Left ventricle myocardium inferior (tissue), 1 donor: ENCODE measurements around the gene HMG20B. TPM values are rescaled to one million over a fixed set of nuclear protein-coding genes. Genes with fewer than 3 reads are reported as not detected.

ENCODE experiments used
- DNase-seq: peaks from one replicate; pipeline ENCODE4 v3.0.0-alpha.2; 2020
- H3K27ac ChIP-seq: fragments of 200-600 bp; replicated peaks from 2 replicates; pipeline ENCODE4 v1.8.0; 2021
- H3K27me3 ChIP-seq: fragments of 200-600 bp; 2 replicates; pipeline ENCODE4 v1.8.0; 2021; ENCODE audit warnings: low read depth
- H3K36me3 ChIP-seq: fragments of 200-600 bp; 2 replicates; pipeline ENCODE4 v1.8.0; 2021
- H3K4me1 ChIP-seq: fragments of 200-600 bp; 2 replicates; pipeline ENCODE4 v1.8.0; 2021
- H3K4me3 ChIP-seq: fragments of 200-600 bp; 2 replicates; pipeline ENCODE4 v1.8.0; 2021; ENCODE audit warnings: mild to moderate bottlenecking, moderate library complexity
- H3K9me3 ChIP-seq: fragments of 200-600 bp; replicated peaks from 2 replicates; pipeline ENCODE4 v1.8.0; 2021
- intact Hi-C: fragments of 100-400 bp; cut with micrococcal nuclease; formaldehyde crosslinking; loops from one replicate; pipeline ENCODE4 v1.11.0; 2022
- total RNA-seq: library from RNA; stranded (reverse); fragmentation: NEBNext Ultra II Directional; extraction: Animal tissue kit (Norgen Biotek cat#: 25700); gene quantifications from one replicate; pipeline ENCODE4 v1.2.1, GENCODE V29; 2021
- TF ChIP-seq, protein P1 (sequence below): fragments of 200-600 bp; IDR thresholded peaks from 2 replicates; pipeline ENCODE4 v1.8.0; 2021; ENCODE audit warnings: antibody characterized with exemption, mild to moderate bottlenecking, borderline replicate concordance
- donor health status: DM: no; HTN: yes; CAD: no; lungs with severe emphysema.

Gene HMG20B
- total RNA-seq, 1 donor from 2014 or later: 34.8 TPM

- peak overlapping the region; percentile 53 for H3K4me3 ChIP-seq
- TF ChIP-seq, protein P1, sequence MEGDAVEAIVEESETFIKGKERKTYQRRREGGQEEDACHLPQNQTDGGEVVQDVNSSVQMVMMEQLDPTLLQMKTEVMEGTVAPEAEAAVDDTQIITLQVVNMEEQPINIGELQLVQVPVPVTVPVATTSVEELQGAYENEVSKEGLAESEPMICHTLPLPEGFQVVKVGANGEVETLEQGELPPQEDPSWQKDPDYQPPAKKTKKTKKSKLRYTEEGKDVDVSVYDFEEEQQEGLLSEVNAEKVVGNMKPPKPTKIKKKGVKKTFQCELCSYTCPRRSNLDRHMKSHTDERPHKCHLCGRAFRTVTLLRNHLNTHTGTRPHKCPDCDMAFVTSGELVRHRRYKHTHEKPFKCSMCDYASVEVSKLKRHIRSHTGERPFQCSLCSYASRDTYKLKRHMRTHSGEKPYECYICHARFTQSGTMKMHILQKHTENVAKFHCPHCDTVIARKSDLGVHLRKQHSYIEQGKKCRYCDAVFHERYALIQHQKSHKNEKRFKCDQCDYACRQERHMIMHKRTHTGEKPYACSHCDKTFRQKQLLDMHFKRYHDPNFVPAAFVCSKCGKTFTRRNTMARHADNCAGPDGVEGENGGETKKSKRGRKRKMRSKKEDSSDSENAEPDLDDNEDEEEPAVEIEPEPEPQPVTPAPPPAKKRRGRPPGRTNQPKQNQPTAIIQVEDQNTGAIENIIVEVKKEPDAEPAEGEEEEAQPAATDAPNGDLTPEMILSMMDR: peak; percentile 96
- intact Hi-C loops: no loop called here
- H3K27ac ChIP-seq: peak overlapping the region; percentile 78
- H3K9me3 ChIP-seq: no peaks in the 10 kb centered on the region
- no peaks in the 10 kb centered on the region for H3K27me3 ChIP-seq
- peaks cover 17% of the 10 kb centered on the region for H3K4me1 ChIP-seq
- peaks cover 36% of the 10 kb centered on the region for H3K36me3 ChIP-seq
- DNase-seq: peak; percentile 71
Observed at GRCh38 chr19:3618144-3618810, 45.5 kb downstream of the HMG20B start.

- Histone ChIP-seq H3K36me3 (peaks cover 33% of the 10 kb centered on the region), H3K27ac (no peak overlapping the region), H3K4me1 (peaks cover 17% of the 10 kb centered on the region), H3K9me3 (no peaks in the 10 kb centered on the region), H3K27me3 (no peaks in the 10 kb centered on the region), H3K4me3 (no peak overlapping the region)
- intact Hi-C loops: no loop called here
- TF ChIP-seq, protein P1: no peak
- no peak for DNase-seq
Observed at GRCh38 chr19:3618811-3619630, 46.3 kb downstream of the HMG20B start.

DNA sequence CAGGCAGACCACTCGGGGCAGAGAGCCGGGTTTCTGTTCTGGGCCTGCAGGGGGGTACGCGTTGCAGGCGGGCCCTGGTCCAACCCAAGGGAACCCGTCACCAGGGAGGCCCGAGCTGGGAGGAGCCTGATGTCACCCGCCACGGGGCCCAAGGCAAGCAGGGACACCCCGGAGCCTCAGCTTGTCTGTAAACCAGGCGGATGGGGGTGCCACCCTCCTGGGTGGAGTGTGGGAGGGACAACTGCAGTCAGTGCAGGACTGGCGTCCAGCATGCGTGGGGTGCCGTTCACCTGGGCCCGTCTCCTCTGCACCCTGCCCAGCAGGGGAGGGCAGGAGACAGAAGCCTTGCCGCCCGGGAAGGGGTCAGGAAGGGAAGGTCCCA is 46.9 kb downstream of the HMG20B start:
- DNase-seq: no peak
- TF ChIP-seq, protein P1: no peak
- intact Hi-C loops: no loop called here
- Histone ChIP-seq H3K27me3 (no peaks in the 10 kb centered on the region), H3K27ac (no peak overlapping the region), H3K4me3 (no peak overlapping the region), H3K4me1 (peaks cover 21% of the 10 kb centered on the region), H3K9me3 (no peaks in the 10 kb centered on the region), H3K36me3 (peaks cover 33% of the 10 kb centered on the region)

GRCh38 chr19:3620145-3620816 is 47.5 kb downstream of the HMG20B start:
- peaks cover 28% of the 10 kb centered on the region for H3K4me1 ChIP-seq
- H3K27ac ChIP-seq: no peak overlapping the region
- H3K36me3 ChIP-seq: peaks cover 33% of the 10 kb centered on the region
- no peaks in the 10 kb centered on the region for H3K9me3 ChIP-seq
- H3K4me3 ChIP-seq: no peak overlapping the region
- no peaks in the 10 kb centered on the region for H3K27me3 ChIP-seq
- TF ChIP-seq, protein P1: no peak
- DNase-seq: no peak
- intact Hi-C loops: no loop called here

DNA sequence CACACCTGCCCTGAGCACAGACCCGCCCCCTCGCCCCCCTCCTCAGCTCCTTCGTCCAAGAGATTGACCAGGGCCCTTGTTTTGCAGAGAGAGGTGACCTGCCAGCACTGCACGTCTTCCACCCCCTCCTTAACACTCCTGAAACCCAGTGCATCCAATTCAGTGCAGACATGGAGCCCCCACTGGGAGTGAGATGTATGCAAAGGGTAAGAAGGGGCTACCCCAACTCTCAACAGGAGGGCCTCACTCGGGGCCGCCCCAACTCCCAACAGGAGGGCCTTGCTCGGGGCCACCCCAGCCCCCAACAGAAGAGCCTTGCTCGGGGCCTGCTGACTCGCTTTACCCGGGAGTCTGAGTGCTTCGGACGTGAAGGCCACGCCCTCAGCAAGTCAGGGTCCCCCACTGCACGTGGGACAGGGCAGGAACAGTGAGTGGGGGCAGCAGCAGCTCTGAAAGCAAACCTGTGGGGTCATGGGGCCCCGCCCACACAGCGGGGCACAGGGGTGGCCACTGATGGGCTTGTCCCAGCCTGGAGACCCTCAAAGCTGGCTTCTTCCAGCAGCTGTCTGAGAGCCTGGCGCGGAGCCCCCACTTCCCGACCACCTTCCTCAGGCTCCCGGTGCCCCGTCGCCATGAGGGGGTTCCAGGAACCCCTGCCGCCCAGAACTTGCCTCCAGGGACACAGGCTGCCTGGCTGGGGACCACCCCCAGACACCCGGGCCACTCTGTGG is 48.2 kb downstream of the HMG20B start:
- TF ChIP-seq, protein P1: no peak
- Histone ChIP-seq H3K27me3 (no peaks in the 10 kb centered on the region), H3K4me1 (peaks cover 35% of the 10 kb centered on the region), H3K4me3 (no peak overlapping the region), H3K9me3 (no peaks in the 10 kb centered on the region), H3K36me3 (peaks cover 27% of the 10 kb centered on the region), H3K27ac (no peak overlapping the region)
- DNase-seq: no peak
- intact Hi-C loops: no loop called here
